ENCODE data around the gene DOCK4. TPM values are rescaled to one million over a fixed set of nuclear protein-coding genes. Genes with fewer than 3 reads are reported as not detected.
"Not testable (repeated sequence)": the region's sequence is repeated elsewhere in the genome, so short reads cannot be mapped to it uniquely, and the experiment has no call there.

DOCK4 gene, protein sequence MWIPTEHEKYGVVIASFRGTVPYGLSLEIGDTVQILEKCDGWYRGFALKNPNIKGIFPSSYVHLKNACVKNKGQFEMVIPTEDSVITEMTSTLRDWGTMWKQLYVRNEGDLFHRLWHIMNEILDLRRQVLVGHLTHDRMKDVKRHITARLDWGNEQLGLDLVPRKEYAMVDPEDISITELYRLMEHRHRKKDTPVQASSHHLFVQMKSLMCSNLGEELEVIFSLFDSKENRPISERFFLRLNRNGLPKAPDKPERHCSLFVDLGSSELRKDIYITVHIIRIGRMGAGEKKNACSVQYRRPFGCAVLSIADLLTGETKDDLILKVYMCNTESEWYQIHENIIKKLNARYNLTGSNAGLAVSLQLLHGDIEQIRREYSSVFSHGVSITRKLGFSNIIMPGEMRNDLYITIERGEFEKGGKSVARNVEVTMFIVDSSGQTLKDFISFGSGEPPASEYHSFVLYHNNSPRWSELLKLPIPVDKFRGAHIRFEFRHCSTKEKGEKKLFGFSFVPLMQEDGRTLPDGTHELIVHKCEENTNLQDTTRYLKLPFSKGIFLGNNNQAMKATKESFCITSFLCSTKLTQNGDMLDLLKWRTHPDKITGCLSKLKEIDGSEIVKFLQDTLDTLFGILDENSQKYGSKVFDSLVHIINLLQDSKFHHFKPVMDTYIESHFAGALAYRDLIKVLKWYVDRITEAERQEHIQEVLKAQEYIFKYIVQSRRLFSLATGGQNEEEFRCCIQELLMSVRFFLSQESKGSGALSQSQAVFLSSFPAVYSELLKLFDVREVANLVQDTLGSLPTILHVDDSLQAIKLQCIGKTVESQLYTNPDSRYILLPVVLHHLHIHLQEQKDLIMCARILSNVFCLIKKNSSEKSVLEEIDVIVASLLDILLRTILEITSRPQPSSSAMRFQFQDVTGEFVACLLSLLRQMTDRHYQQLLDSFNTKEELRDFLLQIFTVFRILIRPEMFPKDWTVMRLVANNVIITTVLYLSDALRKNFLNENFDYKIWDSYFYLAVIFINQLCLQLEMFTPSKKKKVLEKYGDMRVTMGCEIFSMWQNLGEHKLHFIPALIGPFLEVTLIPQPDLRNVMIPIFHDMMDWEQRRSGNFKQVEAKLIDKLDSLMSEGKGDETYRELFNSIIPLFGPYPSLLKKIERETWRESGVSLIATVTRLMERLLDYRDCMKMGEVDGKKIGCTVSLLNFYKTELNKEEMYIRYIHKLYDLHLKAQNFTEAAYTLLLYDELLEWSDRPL (N-terminal part only)
- polyA plus RNA-seq (ENCODE audit: insufficient read length in 4 of 4), result 10 to 100 TPM; 16.9 to 29.9 (median 21.1) TPM

DNA sequence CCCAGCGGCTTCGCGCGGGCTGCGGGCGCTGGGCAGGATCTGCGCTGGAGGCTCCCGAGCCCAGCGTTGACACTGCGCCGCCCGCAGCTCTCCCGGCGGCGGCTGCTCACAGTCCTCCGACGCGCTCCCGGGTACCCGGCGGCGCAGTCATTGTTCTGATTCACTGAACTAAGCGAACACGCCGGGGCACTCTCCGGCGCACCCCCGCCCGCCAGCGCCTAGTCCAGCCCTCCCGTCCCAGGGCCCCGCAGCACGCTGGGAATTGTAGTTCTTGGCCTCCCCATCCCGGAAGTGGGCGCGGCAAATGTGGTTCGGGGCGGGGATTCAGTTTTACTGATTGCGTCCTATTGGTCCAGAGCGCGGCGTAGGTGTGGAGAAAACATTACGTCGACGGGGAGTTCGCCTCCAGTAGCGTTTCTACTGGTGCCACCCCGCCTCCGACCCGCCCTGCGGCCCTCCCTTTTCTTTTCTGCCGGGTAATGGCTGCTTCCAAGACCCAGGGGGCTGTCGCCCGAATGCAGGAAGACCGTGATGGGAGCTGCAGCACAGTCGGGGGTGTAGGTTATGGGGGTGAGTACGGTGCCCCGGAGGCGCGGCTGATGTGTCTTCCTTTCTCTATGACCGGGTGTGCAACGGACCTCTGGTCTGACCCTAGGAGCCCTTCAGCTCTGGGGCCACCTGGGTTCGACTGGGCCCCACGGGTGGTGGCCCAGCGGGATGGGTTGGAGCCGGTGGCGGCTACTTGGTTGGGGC is at the start of gene DOCK4, which contains the start of gene ZNF277:
DOCK4 (minus strand) TSS at position 162 of the 753 bp plus-strand sequence. CDS start 261 bp downstream, outside the sequence.
ZNF277 (plus strand) TSS at position 458 of the 753 bp plus-strand sequence; CDS start at position 480, 22 bp downstream.
- DNase-seq (ENCODE audit: low read depth in 4 of 4, low spot score in 2 of 4), result peak; percentile 97 to 99 (median 99)

DNA sequence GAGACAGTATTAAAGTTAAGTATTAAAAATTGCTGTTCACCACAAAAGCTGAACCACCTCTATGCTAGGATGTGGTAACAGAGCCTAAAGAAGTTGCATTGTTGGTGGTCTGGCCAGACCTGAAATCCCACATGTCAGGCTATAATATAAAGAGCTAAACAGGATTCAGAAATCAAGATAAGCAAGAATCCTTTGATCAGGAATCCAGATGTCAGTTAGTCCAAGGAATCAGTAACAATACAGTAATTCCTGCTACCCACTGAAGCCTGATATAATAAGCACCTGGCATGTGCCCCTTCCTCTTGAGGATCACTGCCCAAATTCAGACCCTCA is 49.2 kb upstream of the DOCK4 start:
- no peak for DNase-seq (ENCODE audit: low read depth in 4 of 4, low spot score in 2 of 4)

DNA sequence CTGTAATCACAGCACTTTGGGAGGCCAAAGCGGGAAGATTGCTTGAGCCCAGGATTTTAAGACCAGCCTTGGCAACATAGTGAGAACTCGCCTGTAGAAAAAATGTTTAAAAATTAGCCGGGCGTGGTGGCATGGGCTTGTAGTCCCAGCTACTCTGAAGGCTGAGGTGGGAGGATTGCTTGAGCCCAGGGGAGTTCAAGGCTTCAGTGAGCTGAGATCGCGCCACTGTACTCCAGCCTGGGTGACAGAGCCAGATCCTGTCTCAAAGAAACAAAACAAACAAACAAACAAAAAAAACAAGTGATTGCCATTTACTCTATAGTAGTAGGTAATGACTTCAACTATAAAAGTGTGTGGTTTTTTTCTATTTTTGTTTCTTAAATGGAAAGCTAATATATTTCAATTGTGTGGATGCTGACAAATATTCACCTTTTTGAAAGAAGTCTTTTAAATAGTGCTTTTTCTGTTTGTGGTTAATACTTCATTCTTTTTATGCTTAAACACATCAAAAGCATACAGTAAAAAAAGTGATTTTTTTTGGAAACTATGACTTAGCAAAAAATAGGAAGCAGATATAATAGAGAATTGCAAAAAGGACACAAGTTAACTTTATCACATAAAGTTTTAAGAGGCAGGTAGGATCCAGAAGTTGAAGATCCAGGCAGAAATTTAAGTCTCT is 48.6 kb upstream of the DOCK4 start:
- DNase-seq (ENCODE audit: low read depth in 4 of 4, low spot score in 2 of 4), result no peak

DNA sequence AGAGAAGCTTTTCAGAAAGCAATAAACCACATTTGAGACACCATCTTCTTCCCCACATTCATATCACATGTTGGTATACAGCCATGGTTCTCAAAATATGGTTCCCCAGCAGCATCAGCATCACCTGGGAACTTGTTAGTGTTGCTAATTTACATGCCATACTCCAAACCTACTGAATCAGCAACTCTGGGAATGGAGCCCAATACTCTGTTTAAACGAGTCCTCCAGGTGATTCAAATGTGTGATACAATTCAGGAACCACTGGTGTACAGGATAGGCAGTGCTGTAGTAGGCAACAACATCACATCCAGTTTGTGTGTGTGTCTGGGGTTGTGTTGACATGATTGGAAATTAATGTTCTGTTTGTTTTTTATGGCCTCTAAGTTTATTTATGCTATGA is 48.0 kb upstream of the DOCK4 start:
- no peak for DNase-seq (ENCODE audit: low read depth in 4 of 4, low spot score in 2 of 4)

DNA sequence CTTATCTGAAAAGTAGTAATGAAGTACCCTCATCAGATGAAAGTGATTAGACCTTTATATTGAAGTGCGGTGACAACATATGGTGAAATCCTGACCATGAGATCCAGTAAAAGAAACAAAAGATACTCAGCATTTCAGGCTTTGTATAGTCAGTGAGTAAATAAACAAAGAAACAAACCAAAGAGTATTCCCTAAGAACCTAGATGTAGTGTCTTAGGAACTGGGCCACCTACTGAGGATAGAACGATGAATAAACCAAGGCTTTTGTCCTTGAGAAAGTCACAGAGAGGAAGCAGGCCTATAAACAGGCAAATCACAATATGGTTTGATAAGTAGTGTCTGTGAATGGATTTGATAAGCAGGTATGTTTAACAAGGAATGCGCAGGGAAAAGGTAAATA is 46.5 kb upstream of the DOCK4 start:
- no peak for DNase-seq (ENCODE audit: low read depth in 4 of 4, low spot score in 2 of 4)

DNA sequence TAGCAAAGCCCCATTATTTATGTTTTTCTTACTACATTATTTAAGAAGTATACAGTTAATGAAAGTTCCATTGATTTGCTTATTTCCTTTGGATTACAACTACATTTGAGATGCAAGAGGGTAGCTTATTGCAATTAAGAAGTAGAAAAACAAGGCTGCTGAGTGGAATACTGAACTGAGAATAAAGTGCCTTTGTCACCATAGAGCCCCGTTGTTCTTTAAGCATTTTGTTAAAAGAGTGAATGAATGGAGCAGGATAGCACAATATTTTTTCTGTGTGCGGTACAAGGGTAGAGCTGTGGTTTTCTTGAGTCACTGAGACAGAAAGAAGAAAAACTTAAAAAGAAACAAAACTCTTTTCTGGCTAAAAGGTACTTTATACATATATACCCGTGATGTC is 45.9 kb upstream of the DOCK4 start:
- no peak for DNase-seq (ENCODE audit: low read depth in 4 of 4, low spot score in 2 of 4)

DNA sequence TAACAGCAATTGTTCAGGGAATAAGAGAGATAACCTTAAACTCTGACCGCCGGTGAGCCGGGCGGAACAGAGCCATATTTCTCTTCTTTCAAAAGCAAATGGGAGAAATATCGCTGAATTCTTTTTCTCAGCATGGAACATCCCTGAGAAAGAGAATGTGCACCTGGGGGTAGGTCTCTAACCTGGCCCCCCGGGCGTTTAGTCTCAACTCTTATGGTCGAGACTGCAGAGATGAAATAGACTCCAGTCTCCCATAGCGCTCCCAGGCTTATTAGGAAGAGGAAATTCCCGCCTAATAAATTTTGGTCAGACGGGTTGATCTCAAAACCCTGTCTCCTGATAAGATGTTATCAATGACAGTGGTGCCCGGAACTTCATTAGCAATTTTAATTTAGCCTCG is 43.8 kb upstream of the DOCK4 start:
- not testable (repeated sequence) for DNase-seq (ENCODE audit: low read depth in 4 of 4, low spot score in 2 of 4)

DNA sequence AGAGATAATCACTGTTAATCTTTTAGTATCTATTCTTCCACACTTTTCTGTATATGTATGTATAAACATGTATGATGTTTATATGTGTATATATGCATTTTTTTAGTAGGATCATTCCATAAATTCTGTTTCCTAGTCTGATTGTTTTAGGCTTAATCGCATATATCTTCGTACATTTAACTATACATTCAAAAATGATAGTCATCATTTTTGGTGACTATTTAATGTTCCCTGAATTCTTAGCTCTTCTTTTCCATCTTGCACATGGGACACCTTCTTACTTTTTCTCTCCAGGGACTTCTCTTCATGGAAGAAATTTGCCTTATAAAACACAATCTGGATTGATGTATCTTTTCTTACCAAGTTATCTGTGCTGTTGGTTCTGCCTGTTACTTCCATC is 42.4 kb upstream of the DOCK4 start:
- no peak for DNase-seq (ENCODE audit: low read depth in 4 of 4, low spot score in 2 of 4)

DNA sequence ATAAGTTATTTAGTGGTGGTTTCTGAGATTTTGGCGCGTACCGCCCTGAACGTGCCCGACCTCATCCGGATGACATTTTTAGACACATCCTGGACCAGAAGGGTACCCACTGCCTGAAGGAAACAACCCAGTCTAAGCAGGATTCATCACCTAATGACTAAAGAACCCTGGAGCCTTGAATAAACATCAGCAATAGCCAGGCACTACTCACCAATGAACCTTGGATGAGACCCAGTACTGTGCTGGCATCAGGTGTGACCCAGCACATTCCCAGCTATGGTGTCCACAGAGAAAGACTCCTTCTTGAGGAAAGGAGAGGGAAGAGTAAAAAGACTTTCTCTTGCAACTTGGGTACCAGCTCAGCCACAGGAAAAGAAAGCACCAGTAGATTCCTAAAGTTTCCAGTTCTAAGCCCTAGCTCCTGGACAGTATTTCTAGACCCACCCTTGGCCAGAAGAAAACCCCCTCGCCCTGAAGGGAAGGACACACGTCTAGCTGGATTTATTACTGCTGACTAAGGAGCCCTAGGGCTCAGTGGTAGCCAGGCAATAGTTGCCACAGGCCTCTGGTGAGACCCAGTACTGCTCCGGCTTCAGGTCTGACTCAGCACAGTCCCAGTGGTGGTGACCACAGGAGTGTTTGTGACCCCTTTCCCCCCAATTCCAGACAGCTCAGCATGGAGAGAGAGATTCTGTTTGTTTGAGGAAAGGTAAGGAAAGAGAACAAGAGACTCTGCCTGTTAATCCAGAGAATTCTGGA is 32.8 kb upstream of the DOCK4 start:
- DNase-seq (ENCODE audit: low read depth in 4 of 4, low spot score in 2 of 4), result no peak

DNA sequence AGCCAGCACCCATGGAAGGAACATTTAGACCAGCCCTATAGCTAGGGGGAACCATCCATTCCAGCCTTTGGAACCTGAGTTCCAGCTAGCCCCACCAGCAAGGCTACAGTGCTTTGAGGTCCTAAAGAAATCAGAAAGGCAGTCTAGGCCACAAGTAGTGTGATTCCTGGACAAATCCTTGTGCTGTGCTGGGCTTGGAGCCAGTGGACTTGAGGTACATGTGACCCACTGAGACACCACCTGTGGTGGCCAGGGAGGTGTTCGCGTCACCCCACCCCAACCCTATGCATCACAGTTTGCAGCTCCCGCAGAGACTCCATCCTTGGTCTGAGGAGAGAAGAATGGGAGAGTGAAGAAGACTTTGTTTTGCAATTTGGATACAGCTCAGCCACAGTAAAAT is 32.1 kb upstream of the DOCK4 start:
- DNase-seq (ENCODE audit: low read depth in 4 of 4, low spot score in 2 of 4), result no peak

DNA sequence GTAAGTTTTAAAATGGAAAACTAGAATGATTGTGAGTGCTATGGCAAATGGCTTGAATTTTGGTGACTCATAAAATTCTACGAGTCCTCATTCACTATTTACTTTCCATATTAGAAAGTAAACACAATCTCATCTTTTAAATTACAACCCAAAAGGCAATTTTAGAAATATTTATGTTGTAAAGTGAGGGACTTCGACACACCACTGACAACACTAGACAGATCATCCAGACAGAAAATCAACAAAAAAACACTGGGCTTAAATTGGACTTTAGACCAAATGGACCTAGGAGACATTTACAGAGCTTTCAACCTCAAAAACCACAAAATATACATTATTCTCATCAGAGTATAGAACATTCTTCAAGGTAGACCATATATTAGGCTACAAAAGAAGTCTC is 30.4 kb upstream of the DOCK4 start:
- DNase-seq (ENCODE audit: low read depth in 4 of 4, low spot score in 2 of 4), result no peak

DNA sequence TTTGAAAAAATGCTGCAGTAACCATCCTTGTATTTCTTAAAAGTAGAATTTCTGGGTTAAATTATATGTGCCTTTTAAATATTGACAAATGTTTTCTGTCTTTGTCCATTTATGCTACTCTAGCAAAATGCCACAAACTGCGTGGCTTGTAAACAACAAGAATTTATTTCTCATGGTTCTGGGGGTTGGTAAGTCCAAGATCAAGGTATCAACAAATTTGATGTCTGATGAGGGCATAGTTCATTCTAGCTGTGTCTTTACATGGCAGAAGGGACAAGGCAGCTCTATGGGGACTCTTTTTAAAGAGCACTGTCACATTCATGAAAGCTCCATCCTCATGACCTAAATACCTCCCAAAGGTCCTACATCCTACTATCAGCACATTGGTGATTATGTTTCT is 27.9 kb upstream of the DOCK4 start:
- no peak for DNase-seq (ENCODE audit: low read depth in 4 of 4, low spot score in 2 of 4)

DNA sequence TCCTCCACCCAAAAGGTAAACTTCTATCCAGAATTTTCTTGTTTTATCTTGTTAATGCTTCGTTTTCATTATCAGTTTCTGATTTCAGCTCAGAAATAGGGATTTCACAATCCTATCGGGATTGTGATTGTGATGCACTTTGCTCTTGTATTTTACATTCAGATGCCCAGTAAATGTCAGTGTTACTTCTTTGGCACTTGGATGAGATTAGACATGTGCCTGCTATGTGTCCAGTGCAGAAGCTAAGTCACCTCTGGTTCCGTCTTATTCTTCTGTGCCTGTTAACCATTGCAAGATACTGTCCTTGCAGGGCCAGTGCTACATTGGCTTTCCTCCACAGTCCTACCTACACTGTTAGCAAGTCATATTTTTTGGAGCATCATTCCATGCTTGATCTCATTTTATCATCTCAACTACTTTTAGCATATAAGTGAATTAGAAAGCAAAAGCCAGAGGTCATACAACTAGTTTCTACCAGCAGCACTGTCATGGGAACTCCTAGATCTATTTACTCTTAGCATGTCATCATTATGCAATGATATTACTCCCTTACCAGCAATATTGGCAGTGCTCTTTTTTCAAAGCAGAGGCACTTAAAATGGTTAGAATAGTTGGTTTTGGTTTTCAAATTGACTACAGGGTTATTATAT is 27.0 kb upstream of the DOCK4 start:
- DNase-seq (ENCODE audit: low read depth in 4 of 4, low spot score in 2 of 4), result no peak

DNA sequence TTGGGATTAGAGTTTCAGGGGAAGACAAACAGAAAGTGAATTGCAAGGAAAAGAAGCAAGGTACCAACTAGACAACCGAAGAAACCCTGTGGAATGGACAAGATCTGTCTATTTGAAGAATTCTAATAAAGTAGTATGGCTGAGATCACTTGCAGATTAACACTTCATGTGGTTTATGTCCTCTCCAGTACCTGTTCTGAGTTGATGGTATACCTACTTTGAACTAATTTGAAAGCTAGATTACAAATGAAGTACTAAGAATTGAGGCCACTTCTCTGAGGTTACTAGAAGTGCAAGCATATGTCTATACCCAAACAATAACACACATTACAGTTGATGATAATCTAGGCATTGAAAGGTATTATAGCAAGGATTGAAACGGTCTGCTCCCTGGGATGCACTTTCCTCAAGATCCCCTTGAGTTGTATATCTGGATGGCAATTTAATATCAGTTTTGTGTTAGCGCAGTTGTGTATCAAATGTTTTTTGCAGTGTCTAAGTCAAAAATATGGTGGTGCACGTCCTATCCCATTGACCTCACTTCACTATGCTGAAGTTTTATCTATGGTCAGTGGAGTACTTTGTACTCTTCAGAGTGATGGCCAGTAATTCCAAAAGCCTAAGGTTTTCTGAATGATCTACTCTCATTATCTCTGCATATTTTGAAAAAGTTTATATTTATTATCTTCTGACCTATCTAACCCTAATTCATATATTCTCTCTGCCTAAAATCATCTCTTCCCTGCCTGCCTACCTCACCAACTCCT is 26.2 kb upstream of the DOCK4 start:
- no peak for DNase-seq (ENCODE audit: low read depth in 4 of 4, low spot score in 2 of 4)

DNA sequence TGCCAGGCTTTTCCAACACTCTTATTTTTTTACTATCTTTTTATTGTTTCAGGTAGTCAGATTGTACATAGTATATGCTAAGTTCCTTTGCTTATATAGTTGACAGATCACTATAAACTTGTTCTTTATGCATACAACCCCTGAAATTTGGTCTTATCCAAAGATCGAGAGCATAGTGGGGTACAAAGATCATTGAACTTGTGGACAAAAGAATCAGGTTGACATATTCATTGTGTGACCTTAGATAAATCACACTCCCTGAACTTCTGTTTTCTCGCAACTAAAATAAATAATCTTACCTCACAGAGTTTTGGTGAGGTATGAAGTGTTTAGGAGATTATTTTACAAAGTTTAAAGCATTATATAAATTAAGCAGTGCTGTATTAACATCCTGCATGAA is 22.4 kb upstream of the DOCK4 start:
- no peak for DNase-seq (ENCODE audit: low read depth in 4 of 4, low spot score in 2 of 4)

DNA sequence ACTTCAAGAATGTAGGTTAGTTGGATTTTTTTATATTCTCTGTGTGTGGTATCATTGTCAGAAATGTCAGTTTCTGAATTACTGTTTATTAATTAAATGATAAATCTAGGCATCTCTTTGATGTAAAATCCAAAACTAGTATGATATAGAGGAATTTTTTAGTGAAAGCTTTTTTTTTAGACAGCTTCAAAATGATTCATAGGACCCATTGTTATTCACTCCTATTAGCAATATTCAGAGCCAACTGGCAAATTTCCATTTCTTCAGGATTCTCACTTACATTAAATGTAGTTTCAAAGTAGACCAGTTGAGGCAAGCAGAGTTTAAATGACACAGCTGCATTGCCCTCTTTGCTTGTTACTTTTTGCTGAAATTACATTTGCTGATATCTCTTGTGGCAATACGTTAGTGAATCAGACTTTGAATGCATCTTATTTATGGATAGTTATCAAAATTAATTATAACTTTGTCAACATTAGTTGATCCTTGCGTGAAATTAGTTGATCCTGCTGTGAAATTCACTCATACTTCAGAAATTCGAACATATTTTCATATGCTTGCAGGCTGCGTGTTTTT is 20.6 kb upstream of the DOCK4 start:
- no peak for DNase-seq (ENCODE audit: low read depth in 4 of 4, low spot score in 2 of 4)

DNA sequence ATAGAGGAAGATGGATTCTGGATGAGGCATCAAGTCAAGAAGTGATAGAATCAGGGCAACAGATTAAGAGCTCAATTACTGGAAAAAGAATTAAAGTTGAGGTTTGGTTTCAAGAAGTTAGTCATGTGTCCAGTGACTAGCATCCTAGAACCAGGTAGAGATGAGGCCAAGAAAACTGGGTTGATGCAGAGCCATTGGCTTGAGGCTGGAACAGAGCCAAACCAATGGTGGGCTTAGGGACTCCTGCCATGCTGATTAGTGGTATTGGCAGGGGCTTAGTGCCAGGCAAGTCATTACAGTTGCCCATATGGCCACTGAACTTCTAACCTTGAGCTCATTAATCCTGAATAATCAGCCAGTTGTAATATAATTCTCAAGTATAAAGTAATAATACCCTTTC is 18.8 kb upstream of the DOCK4 start:
- DNase-seq (ENCODE audit: low read depth in 4 of 4, low spot score in 2 of 4), result no peak
